GM12872 (cell line): ENCODE data around the gene BRINP3.

Experiments
- TF ChIP-seq, protein P1 (sequence below): IDR thresholded peaks from 3 replicates; pipeline ENCODE4 v1.5.1; 2011; ENCODE audit warnings: low read depth, mild to moderate bottlenecking, low read length, moderate library complexity; ENCODE audit not compliant: insufficient read depth

Gene BRINP3

DNA sequence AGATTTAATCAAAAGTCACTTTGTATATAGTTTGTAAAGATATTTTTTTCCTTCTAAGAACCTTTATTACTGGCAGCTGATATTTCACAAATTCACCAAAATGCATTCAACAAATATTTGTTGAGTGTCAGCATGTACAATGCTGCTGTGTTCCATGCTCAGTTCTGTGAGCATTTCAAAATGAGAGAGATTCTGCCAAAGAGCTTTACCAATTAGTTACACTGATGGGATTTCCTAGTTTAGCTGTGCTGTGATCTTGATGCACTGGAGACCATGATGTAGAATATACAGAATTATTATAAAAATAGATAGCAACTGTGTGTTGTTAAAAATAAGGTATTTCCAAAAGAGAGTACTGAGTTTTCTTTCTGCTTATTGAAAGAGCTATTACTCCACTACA lies 225.6 kb downstream of the BRINP3 start:
- TF ChIP-seq, protein P1, sequence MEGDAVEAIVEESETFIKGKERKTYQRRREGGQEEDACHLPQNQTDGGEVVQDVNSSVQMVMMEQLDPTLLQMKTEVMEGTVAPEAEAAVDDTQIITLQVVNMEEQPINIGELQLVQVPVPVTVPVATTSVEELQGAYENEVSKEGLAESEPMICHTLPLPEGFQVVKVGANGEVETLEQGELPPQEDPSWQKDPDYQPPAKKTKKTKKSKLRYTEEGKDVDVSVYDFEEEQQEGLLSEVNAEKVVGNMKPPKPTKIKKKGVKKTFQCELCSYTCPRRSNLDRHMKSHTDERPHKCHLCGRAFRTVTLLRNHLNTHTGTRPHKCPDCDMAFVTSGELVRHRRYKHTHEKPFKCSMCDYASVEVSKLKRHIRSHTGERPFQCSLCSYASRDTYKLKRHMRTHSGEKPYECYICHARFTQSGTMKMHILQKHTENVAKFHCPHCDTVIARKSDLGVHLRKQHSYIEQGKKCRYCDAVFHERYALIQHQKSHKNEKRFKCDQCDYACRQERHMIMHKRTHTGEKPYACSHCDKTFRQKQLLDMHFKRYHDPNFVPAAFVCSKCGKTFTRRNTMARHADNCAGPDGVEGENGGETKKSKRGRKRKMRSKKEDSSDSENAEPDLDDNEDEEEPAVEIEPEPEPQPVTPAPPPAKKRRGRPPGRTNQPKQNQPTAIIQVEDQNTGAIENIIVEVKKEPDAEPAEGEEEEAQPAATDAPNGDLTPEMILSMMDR = no peak

DNA sequence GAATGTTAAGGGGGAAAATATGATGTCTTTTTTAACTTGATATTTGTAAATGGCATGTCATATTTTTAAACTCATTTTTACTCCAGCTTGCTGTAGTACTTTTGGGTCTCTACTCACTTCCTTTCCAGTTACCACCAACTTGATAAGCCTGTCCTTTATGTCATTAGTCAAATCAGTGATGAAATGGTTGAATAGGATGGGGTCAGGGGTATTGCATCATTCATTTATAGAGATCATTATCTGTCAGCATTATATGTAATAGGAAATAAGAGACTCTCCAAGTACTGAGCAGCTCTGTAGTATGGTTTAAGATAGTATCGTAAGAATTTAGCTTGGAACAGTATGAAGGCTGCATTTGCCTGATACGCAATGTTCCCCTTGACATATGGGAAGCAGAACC lies 227.3 kb downstream of the BRINP3 start:
- TF ChIP-seq, protein P1 = no peak

DNA sequence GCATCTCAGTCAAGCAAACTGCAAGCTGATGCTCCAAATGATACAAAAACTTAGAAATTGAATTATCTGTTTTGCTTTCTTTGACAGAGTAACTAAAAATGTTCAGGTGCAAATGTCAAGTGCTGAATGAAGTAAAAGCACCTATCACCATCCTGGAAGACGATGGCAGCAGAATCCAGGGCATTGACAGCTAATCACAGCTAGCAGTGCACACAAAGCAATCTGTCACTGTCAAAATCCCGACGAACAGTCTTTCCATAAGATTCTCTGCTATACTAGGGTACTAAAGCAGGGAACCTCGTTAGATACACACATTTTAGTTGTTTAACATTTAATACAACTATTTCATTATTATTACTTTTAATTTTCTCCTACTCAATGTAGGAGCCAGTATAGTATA lies 233.3 kb downstream of the BRINP3 start:
- TF ChIP-seq, protein P1 = no peak

DNA sequence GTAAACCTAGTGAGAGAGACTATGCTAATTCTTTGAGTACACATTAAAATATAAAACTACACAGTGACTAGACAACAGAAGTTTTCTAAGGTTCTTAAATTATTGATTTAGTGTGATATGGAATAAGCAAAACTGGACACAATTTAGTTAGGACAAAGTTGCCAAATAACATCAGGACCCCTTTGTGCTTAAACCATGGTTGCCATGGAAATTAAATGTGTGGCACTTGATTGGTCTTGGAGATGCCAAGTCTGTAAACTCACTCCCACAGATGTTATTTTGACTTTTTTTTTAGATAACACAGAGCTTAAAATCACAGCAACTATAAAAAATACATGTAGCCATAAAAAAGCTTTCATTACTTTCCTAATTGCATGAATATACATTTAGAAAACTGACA lies 234.6 kb downstream of the BRINP3 start:
- TF ChIP-seq, protein P1 = no peak

DNA sequence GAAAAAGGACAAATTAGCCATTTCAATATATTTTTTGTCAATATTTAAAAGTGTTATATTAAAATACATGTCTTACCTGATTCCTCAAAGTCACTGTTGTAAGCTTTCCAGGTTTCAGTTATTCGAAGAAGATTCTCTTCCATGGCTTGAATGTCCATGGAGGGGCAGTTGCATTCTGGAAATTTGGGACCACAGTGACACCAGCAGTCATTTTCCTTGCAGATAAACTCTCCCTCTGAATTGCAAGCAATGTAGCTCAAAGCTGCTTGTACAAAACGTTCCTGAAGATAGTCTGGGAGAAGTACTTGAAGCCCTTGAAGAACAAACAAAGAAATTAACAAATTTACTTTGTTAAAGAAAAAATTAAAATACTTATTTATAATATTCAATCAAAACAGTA lies 251.7 kb downstream of the BRINP3 start:
- TF ChIP-seq, protein P1 = no peak

DNA sequence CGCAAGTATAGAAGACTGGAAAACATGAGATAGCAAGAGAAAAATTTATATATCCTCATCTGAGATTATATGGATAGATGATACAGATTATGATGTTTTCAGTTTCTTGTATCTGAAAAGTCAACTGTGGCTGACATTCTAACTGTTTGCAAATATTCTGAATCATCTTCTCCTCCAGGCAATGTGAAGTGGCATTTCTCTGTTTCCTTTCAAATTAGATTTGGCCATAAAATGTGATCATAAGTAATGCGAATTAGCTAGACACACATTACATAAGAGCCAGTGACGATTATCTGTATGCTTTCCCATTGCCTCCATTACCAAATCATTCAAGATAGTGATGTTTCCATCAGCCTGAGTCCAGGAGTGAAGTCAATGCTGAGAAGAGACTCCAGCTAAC lies 265.2 kb downstream of the BRINP3 start:
- TF ChIP-seq, protein P1 = no peak

DNA sequence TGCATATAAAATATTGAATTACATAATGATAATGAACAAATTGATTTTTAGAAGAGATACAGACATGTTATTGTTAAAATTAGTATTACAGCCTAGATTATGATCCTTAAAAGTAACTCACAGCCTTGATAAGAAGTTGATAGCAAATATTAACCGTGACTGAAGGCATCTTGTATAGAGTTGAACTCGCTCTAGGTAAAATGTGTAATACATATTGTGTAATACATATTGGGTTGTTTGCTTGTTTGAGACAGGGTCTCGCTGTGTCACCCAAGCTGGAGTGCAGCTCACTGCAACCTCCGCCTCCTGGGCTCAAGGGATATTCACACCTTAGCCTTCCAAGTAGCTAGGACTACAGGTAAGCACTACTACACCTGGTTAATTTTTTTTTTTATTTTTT lies 269.9 kb downstream of the BRINP3 start:
- TF ChIP-seq, protein P1 = no peak

DNA sequence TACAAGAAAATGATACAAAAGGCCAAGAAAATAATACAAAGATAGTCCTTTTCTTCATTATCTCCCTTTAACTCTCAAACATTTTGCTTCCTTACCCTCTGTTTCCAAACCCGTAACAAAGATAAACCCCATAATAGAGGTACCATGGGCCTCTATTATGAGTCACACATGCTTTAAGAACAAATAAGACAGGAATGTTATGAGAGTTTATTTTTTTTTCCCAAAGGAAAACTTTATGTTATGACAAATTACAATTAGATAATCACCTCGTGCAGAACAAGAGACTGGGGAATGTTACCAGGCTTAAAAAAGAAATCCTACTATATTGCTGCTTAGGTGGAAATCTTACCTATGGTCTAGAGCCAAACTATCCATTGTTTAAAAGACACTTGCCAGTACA lies 272.0 kb downstream of the BRINP3 start:
- TF ChIP-seq, protein P1 = no peak
